WTC11 (cell line): ENCODE measurements around the gene SLC23A2. TPM values are rescaled to one million over a fixed set of nuclear protein-coding genes. Genes with fewer than 3 reads are reported as not detected.

ENCODE experiments used
- ATAC-seq: fragments of 200-7000 bp; cut with Tn5 transposase; 2 replicates; pipeline ENCODE4 v1.10.0; 2021; ENCODE audit warnings: mild to moderate bottlenecking, moderate library complexity
- CTCF ChIA-PET: fragments of 300-600 bp; sonication (Branson Sonifier 250); formaldehyde crosslinking; loops from one replicate; lab custom pipeline; 2021; ENCODE audit warnings: antibody characterized with exemption; lab: Charles Lee
- POLR2A ChIA-PET: fragments of 350-600 bp; sonication (Branson Sonifier 250); formaldehyde crosslinking; loops from one replicate; lab custom pipeline; 2021; ENCODE audit warnings: antibody characterized with exemption; lab: Charles Lee
- DNase-seq: peaks from one replicate; pipeline ENCODE4 v3.0.0; 2021; ENCODE audit warnings: low spot score
- H3K27ac Mint-ChIP-seq: 2 replicates; pipeline ENCODE4 v1.8.0; 2021; ENCODE audit warnings: mixed read lengths
- H3K27me3 Mint-ChIP-seq: 2 replicates; pipeline ENCODE4 v1.8.0; 2021; ENCODE audit warnings: low read depth, mild to moderate bottlenecking, moderate library complexity, mixed read lengths
- H3K36me3 Mint-ChIP-seq: 2 replicates; pipeline ENCODE4 v1.8.0; 2021; ENCODE audit warnings: mixed read lengths
- H3K4me1 Mint-ChIP-seq: 2 replicates; pipeline ENCODE4 v1.8.0; 2022; ENCODE audit warnings: mixed read lengths
- H3K4me3 Mint-ChIP-seq: 2 replicates; pipeline ENCODE4 v1.8.0; 2021; ENCODE audit warnings: mild to moderate bottlenecking, moderate library complexity, mixed read lengths
- H3K9me3 Mint-ChIP-seq: 2 replicates; pipeline ENCODE4 v1.8.0; 2021; ENCODE audit warnings: mixed read lengths
- ATF2 ChIP-seq: sonication (generic); formaldehyde crosslinking; IDR thresholded peaks from 2 replicates; pipeline ENCODE4 v1.8.1; 2022; ENCODE audit warnings: low read depth, missing genetic modification reagents, borderline replicate concordance
- CDX4 ChIP-seq: fragments of 250-450 bp; sonication (Bioruptor Pico); IDR thresholded peaks from 2 replicates; pipeline ENCODE4 v1.9.0; 2021; ENCODE audit warnings: moderate library complexity, mild to moderate bottlenecking, inconsistent platforms, borderline replicate concordance
- ETV6 ChIP-seq: sonication (generic); formaldehyde crosslinking; IDR thresholded peaks from 2 replicates; pipeline ENCODE4 v1.8.1; 2022; ENCODE audit warnings: mild to moderate bottlenecking, missing genetic modification reagents
- FOXJ3 ChIP-seq: sonication (generic); formaldehyde crosslinking; IDR thresholded peaks from 2 replicates; pipeline ENCODE4 v1.9.0; 2021; ENCODE audit warnings: missing genetic modification reagents, mild to moderate bottlenecking, borderline replicate concordance
- GABPB1 ChIP-seq: sonication (generic); formaldehyde crosslinking; IDR thresholded peaks from 2 replicates; pipeline ENCODE4 v1.8.1; 2023; ENCODE audit warnings: mild to moderate bottlenecking, missing genetic modification reagents
- MXD4 ChIP-seq: fragments of 250-450 bp; sonication (Bioruptor Pico); IDR thresholded peaks from 2 replicates; pipeline ENCODE4 v1.8.0; 2021; ENCODE audit warnings: mild to moderate bottlenecking, moderate library complexity, borderline replicate concordance
- MYBL2 ChIP-seq: sonication (generic); formaldehyde crosslinking; IDR thresholded peaks from 2 replicates; pipeline ENCODE4 v1.8.1; 2023; ENCODE audit warnings: mild to moderate bottlenecking, moderate library complexity, missing genetic modification reagents
- NFE2L1 ChIP-seq: sonication (generic); formaldehyde crosslinking; IDR thresholded peaks from 2 replicates; pipeline ENCODE4 v1.8.1; 2023; ENCODE audit warnings: missing genetic modification reagents
- NFYB ChIP-seq: sonication (generic); formaldehyde crosslinking; conservative IDR thresholded peaks from 2 replicates; pipeline ENCODE4 v1.8.0; 2022; ENCODE audit warnings: low read depth, missing genetic modification reagents
- TEAD4 ChIP-seq: sonication (generic); formaldehyde crosslinking; IDR thresholded peaks from 2 replicates; pipeline ENCODE4 v1.8.0; 2022; ENCODE audit warnings: mild to moderate bottlenecking, missing genetic modification reagents
- ZNF121 ChIP-seq: sonication (generic); formaldehyde crosslinking; IDR thresholded peaks from 2 replicates; pipeline ENCODE4 v1.8.0; 2023; ENCODE audit warnings: missing genetic modification reagents
- ZNF138 ChIP-seq: sonication (generic); formaldehyde crosslinking; conservative IDR thresholded peaks from 2 replicates; pipeline ENCODE4 v1.8.1; 2022; ENCODE audit warnings: mild to moderate bottlenecking, moderate library complexity, missing genetic modification reagents
- ZNF425 ChIP-seq: fragments of 250-450 bp; sonication (Bioruptor Pico); conservative IDR thresholded peaks from 2 replicates; pipeline ENCODE4 v1.9.0; 2021; ENCODE audit warnings: mild to moderate bottlenecking
- ZNF671 ChIP-seq: fragments of 250-450 bp; sonication (Bioruptor Pico); IDR thresholded peaks from 2 replicates; pipeline ENCODE4 v1.8.0; 2021; ENCODE audit warnings: mild to moderate bottlenecking
- total RNA-seq: library from RNA; stranded (reverse); gene quantifications from 3 replicates; pipeline ENCODE4 v1.2.3, GENCODE V29; 2021
- TF ChIP-seq, protein P1 (sequence below): sonication (generic); formaldehyde crosslinking; IDR thresholded peaks from 2 replicates; pipeline ENCODE4 v1.8.1; 2023; ENCODE audit warnings: mild to moderate bottlenecking, missing genetic modification reagents, moderate library complexity
- TF ChIP-seq, protein P2 (sequence below): sonication (generic); formaldehyde crosslinking; IDR thresholded peaks from 2 replicates; pipeline ENCODE4 v1.8.1; 2022; ENCODE audit warnings: low read depth, mild to moderate bottlenecking, moderate library complexity, missing genetic modification reagents, borderline replicate concordance
- TF ChIP-seq, protein P3 (sequence below): fragments of 250-450 bp; sonication (Bioruptor Pico); IDR thresholded peaks from 2 replicates; pipeline ENCODE4 v1.9.0; 2021; ENCODE audit warnings: mild to moderate bottlenecking

The SLC23A2 gene
- total RNA-seq, 1 experiment from 2014 or later, result 14.5 TPM

GRCh38 chr20:4942331-4942730, 59.0 kb downstream of the SLC23A2 start (continued):
- no peak for TF ChIP-seq ZNF425 (CRISPR knock-in tag)
- no peak for TF ChIP-seq CDX4
- no peak for TF ChIP-seq ETV6 (CRISPR knock-in tag)
- TF ChIP-seq MYBL2, result no peak
- TF ChIP-seq ATF2 (CRISPR knock-in tag), result no peak
- no peak for TF ChIP-seq GABPB1

DNA sequence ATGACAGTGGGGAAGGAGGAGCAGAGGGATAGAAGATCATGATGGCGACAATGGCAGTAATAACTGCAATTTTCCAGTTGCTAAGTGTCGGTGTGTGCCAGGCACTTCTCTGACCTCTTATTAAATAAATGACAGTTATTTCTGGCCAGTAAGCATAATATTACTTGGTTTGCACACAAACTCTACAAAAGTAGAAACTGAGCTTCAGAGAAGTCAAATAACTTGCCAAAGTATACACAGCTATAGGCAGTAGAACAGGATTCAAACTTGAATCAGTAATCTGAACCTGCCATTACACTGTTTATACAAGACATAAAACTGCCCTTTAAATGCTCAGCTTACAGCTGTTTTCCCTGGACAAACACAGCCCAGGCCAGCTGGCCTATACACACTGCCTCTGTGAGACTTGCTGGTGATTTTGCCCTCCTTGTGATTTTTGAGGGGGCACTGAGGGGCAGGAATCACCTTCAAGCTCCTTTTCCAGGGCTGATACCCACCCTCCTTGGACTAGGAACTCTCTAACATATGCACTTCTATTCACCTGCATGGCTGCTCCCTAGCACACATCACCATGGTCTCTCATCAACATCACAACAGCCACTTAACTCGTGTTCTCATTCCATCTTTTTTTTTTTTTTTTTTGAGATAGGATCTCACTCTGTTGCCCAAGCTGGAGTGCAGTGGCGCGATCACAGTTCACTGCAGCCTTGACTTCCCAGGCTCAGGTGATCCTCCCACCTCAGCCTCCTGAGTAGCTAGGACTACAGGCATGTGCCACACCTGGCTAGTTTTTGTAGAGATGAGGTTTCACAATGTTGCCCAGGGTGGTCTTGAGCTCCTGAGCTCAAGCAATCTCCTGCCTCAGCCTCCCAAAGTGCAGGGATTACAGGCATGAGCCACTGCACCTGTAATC, 63.6 kb downstream of the SLC23A2 start:
- CTCF ChIA-PET, result interaction anchor here (0.6 to 1.0 kb wide), 3 partner anchors 11 to 189 kb away, joined by 3 read pairs; no protein-coding TSS in a partner anchor
- Mint-ChIP-seq H3K27ac (no peak overlapping the region), H3K4me3 (no peak overlapping the region), H3K27me3 (no peaks in the 10 kb centered on the region), H3K9me3 (no peaks in the 10 kb centered on the region), H3K4me1 (peaks cover 29% of the 10 kb centered on the region)
- no peak for DNase-seq
- TF ChIP-seq ZNF138 (CRISPR knock-in tag), result no peak
- TF ChIP-seq ZNF121 (CRISPR knock-in tag), result peak; percentile 85
- TF ChIP-seq ZNF671 (CRISPR knock-in tag), result no peak
- TF ChIP-seq MXD4 (CRISPR knock-in tag), result no peak
- TF ChIP-seq ETV6 (CRISPR knock-in tag), result no peak
- TF ChIP-seq, all 79 proteins: peak for 1
- H3K36me3 Mint-ChIP-seq, result no peaks in the 10 kb centered on the region
- POLR2A ChIA-PET, result no interaction called here
- ATAC-seq, result peak; percentile 84

GRCh38 chr20:4936851-4937406, 64.4 kb downstream of the SLC23A2 start:
- POLR2A ChIA-PET, result no interaction called here
- no peak overlapping the region for H3K27ac Mint-ChIP-seq
- H3K9me3 Mint-ChIP-seq, result no peaks in the 10 kb centered on the region
- no peaks in the 10 kb centered on the region for H3K36me3 Mint-ChIP-seq
- peak; percentile 67; the same call in 1 of the 2 replicates for TF ChIP-seq GABPB1
- TF ChIP-seq TEAD4 (CRISPR knock-in tag), result no peak
- TF ChIP-seq NFE2L1 (CRISPR knock-in tag), result no peak
- no peak for TF ChIP-seq CDX4
- TF ChIP-seq ZNF121 (CRISPR knock-in tag), result no peak
- TF ChIP-seq FOXJ3, result no peak
- no peak for TF ChIP-seq MXD4 (CRISPR knock-in tag)
- TF ChIP-seq, all 79 proteins: peak for 1
- no peaks in the 10 kb centered on the region for H3K27me3 Mint-ChIP-seq
- DNase-seq (no peak), ATAC-seq (no peak)
- peaks cover 31% of the 10 kb centered on the region for H3K4me1 Mint-ChIP-seq
- H3K4me3 Mint-ChIP-seq, result no peak overlapping the region
- CTCF ChIA-PET, result interaction anchor here (0.9 to 1.0 kb wide), 2 partner anchors 12 to 19 kb away, joined by 3 read pairs; no protein-coding TSS in a partner anchor

GRCh38 chr20:4936392-4936850, 64.9 kb downstream of the SLC23A2 start:
- Mint-ChIP-seq H3K4me1 (peaks cover 32% of the 10 kb centered on the region), H3K9me3 (no peaks in the 10 kb centered on the region), H3K27ac (no peak overlapping the region), H3K36me3 (no peaks in the 10 kb centered on the region), H3K4me3 (no peak overlapping the region), H3K27me3 (no peaks in the 10 kb centered on the region)
- ChIA-PET POLR2A (no interaction called here), CTCF (no interaction called here)
- DNase-seq (no peak), ATAC-seq (no peak)
- TF ChIP-seq ZNF671 (CRISPR knock-in tag), result no peak
- TF ChIP-seq, protein P1, sequence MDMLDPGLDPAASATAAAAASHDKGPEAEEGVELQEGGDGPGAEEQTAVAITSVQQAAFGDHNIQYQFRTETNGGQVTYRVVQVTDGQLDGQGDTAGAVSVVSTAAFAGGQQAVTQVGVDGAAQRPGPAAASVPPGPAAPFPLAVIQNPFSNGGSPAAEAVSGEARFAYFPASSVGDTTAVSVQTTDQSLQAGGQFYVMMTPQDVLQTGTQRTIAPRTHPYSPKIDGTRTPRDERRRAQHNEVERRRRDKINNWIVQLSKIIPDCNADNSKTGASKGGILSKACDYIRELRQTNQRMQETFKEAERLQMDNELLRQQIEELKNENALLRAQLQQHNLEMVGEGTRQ (CRISPR knock-in tag), result no peak
- no peak for TF ChIP-seq NFYB
- TF ChIP-seq, protein P2, sequence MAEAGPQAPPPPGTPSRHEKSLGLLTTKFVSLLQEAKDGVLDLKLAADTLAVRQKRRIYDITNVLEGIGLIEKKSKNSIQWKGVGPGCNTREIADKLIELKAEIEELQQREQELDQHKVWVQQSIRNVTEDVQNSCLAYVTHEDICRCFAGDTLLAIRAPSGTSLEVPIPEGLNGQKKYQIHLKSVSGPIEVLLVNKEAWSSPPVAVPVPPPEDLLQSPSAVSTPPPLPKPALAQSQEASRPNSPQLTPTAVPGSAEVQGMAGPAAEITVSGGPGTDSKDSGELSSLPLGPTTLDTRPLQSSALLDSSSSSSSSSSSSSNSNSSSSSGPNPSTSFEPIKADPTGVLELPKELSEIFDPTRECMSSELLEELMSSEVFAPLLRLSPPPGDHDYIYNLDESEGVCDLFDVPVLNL, result no peak
- TF ChIP-seq, protein P3, sequence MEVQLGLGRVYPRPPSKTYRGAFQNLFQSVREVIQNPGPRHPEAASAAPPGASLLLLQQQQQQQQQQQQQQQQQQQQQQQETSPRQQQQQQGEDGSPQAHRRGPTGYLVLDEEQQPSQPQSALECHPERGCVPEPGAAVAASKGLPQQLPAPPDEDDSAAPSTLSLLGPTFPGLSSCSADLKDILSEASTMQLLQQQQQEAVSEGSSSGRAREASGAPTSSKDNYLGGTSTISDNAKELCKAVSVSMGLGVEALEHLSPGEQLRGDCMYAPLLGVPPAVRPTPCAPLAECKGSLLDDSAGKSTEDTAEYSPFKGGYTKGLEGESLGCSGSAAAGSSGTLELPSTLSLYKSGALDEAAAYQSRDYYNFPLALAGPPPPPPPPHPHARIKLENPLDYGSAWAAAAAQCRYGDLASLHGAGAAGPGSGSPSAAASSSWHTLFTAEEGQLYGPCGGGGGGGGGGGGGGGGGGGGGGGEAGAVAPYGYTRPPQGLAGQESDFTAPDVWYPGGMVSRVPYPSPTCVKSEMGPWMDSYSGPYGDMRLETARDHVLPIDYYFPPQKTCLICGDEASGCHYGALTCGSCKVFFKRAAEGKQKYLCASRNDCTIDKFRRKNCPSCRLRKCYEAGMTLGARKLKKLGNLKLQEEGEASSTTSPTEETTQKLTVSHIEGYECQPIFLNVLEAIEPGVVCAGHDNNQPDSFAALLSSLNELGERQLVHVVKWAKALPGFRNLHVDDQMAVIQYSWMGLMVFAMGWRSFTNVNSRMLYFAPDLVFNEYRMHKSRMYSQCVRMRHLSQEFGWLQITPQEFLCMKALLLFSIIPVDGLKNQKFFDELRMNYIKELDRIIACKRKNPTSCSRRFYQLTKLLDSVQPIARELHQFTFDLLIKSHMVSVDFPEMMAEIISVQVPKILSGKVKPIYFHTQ (CRISPR knock-in tag), result no peak
